Panc1 (cell line): ENCODE measurements around the gene GLRA3. TPM values are rescaled to one million over a fixed set of nuclear protein-coding genes. Genes with fewer than 3 reads are reported as not detected.

ENCODE experiments used
- ATAC-seq: fragments of 200-7000 bp; cut with Tn5 transposase; 2 replicates; pipeline ENCODE4 v1.9.1; 2020; ENCODE audit warnings: mild to moderate bottlenecking, moderate library complexity
- BruUV-seq: library from RNA; stranded (reverse); fragments of 400-500 nt; replicated peaks from 2 replicates; lab custom pipeline; 2021; lab: Mats Ljungman, UMichigan
- CTCF ChIA-PET: fragments of 300-600 bp; sonication (Branson Sonifier 250); formaldehyde crosslinking; loops from one replicate; lab custom pipeline; 2022; ENCODE audit warnings: antibody characterized with exemption; lab: Charles Lee
- POLR2A ChIA-PET: fragments of 300-600 bp; sonication (Branson Sonifier 250); formaldehyde crosslinking; loops from one replicate; lab custom pipeline; 2022; ENCODE audit warnings: antibody characterized with exemption; lab: Charles Lee
- DNase-seq: peaks from one replicate; pipeline ENCODE4 v3.0.0-alpha.2; 2010; ENCODE audit warnings: low read depth, low spot score
- H3K27ac ChIP-seq: 2 replicates; pipeline ENCODE4 v1.5.1; 2011; ENCODE audit warnings: mild to moderate bottlenecking, low read length, inconsistent platforms
- H3K27me3 ChIP-seq: fragments of 200-500 bp; sonication (Bioruptor generic); 2 replicates; pipeline ENCODE4 v1.6.0; 2014; ENCODE audit warnings: low read length, inconsistent platforms; ENCODE audit not compliant: control insufficient read depth, insufficient read depth
- H3K36me3 ChIP-seq: fragments of 200-500 bp; sonication (Bioruptor generic); 2 replicates; pipeline ENCODE4 v1.5.1; 2014; ENCODE audit warnings: inconsistent platforms, mild to moderate bottlenecking, low read length, moderate library complexity; ENCODE audit not compliant: control insufficient read depth, insufficient read depth
- H3K4me1 ChIP-seq: 2 replicates; pipeline ENCODE4 v1.5.1; 2011; ENCODE audit warnings: inconsistent platforms, mild to moderate bottlenecking, low read length, moderate library complexity; ENCODE audit not compliant: control insufficient read depth, insufficient read depth
- H3K4me3 ChIP-seq, 2 experiments: 2 replicates each; pipeline ENCODE4 v1.5.1; 2011 to 2012; ENCODE audit warnings: low read depth in 2 of 2, low read length in 2 of 2, mild to moderate bottlenecking in 2 of 2, inconsistent platforms in 1 of 2, moderate library complexity in 1 of 2
- H3K9me3 ChIP-seq: fragments of 200-500 bp; sonication (Bioruptor generic); 2 replicates; pipeline ENCODE4 v1.5.1; 2014; ENCODE audit warnings: low read depth, mild to moderate bottlenecking, inconsistent platforms, low read length, moderate library complexity; ENCODE audit not compliant: control insufficient read depth, insufficient read depth
- CTCF ChIP-seq: fragments of 450-650 bp; IDR thresholded peaks from 2 replicates; pipeline ENCODE4 v1.5.1; 2017; ENCODE audit warnings: mild to moderate bottlenecking
- POLR2AphosphoS5 ChIP-seq: IDR thresholded peaks from 2 replicates; pipeline ENCODE4 v1.6.1; 2012; ENCODE audit warnings: mild to moderate bottlenecking, low read depth, low read length, moderate library complexity
- SIN3A ChIP-seq: IDR thresholded peaks from 2 replicates; pipeline ENCODE4 v1.6.1; 2012; ENCODE audit warnings: low read depth, mild to moderate bottlenecking, low read length, moderate library complexity, borderline replicate concordance; ENCODE audit not compliant: insufficient read depth
- TCF7L2 ChIP-seq: IDR thresholded peaks from 2 replicates; pipeline ENCODE4 v1.6.1; 2011; ENCODE audit warnings: mild to moderate bottlenecking, low read depth, low read length, inconsistent platforms
- in situ Hi-C: cut with HindIII; loops from 2 replicates; pipeline ENCODE4 v1.10.0; 2016; ENCODE audit warnings: low sequenced_read_pairs, low pct_unique_long_range_greater_than_20kb
- intact Hi-C: fragments of 100-400 bp; cut with micrococcal nuclease; formaldehyde crosslinking; loops from one replicate; pipeline ENCODE4 v1.10.0; 2022; ENCODE audit not compliant: unreplicated experiment
- total RNA-seq: library from RNA; stranded (reverse); gene quantifications from one replicate; pipeline ENCODE4 v1.2.1, GENCODE V29; 2021; ENCODE audit not compliant: unreplicated experiment
- TF ChIP-seq, protein P1 (sequence below), 2 experiments: IDR thresholded peaks; 2 replicates each; pipeline ENCODE4 v1.6.1; 2011 to 2012; ENCODE audit warnings: low read depth in 2 of 2, control low read depth in 1 of 2, low read length in 1 of 2, mild to moderate bottlenecking in 1 of 2, moderate library complexity in 1 of 2; ENCODE audit not compliant: insufficient read depth in 1 of 2

The GLRA3 gene
- total RNA-seq, 1 experiment from 2014 or later = not detected

DNA sequence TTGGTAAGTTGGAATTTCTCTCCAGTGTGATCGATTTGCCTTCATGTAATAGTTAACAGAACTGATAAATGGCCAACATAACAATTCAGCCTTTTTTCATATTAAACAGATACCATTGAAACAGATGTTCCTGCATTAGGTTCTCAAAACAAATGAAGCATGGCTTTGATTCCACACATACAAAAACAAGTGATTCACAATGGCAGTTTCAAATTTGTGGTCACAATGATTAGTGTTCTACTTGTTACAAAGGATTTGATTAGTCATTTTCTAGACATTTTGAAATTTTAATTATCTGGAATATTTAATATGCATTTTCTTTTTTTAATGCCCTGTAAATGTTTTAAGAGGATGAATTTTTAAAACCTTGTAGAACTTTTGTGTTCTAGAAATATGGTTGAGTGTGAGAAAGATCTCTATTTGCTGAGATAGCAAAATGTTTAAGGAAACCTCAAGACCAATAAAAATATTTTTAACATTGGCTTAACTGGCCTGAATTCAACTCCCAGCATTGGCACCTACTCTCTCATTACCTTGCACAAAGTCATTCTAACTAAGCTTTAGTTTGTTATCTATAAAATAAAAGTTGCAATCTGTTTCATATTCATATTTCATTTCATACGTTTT, 18.9 kb upstream of the GLRA3 start:
- H3K27ac ChIP-seq = no peak overlapping the region
- H3K27me3 ChIP-seq = no peaks in the 10 kb centered on the region
- intact Hi-C loops (no loop called here), in situ Hi-C loops (no loop called here)
- H3K9me3 ChIP-seq = no peaks in the 10 kb centered on the region
- DNase-seq (no peak), ATAC-seq (no peak)
- POLR2A ChIA-PET = no interaction called here
- no peak for TF ChIP-seq SIN3A
- TF ChIP-seq CTCF = no peak
- no peak for TF ChIP-seq TCF7L2
- TF ChIP-seq POLR2AphosphoS5 = no peak
- TF ChIP-seq, protein P1, sequence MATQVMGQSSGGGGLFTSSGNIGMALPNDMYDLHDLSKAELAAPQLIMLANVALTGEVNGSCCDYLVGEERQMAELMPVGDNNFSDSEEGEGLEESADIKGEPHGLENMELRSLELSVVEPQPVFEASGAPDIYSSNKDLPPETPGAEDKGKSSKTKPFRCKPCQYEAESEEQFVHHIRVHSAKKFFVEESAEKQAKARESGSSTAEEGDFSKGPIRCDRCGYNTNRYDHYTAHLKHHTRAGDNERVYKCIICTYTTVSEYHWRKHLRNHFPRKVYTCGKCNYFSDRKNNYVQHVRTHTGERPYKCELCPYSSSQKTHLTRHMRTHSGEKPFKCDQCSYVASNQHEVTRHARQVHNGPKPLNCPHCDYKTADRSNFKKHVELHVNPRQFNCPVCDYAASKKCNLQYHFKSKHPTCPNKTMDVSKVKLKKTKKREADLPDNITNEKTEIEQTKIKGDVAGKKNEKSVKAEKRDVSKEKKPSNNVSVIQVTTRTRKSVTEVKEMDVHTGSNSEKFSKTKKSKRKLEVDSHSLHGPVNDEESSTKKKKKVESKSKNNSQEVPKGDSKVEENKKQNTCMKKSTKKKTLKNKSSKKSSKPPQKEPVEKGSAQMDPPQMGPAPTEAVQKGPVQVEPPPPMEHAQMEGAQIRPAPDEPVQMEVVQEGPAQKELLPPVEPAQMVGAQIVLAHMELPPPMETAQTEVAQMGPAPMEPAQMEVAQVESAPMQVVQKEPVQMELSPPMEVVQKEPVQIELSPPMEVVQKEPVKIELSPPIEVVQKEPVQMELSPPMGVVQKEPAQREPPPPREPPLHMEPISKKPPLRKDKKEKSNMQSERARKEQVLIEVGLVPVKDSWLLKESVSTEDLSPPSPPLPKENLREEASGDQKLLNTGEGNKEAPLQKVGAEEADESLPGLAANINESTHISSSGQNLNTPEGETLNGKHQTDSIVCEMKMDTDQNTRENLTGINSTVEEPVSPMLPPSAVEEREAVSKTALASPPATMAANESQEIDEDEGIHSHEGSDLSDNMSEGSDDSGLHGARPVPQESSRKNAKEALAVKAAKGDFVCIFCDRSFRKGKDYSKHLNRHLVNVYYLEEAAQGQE (IDR thresholded peaks at IDR 0.05; ENCODE audit: insufficient read depth in 1 of 2, low read depth in 2 of 2, low read length in 1 of 2) = no peak
- H3K4me3 ChIP-seq = no peak overlapping the region
- H3K4me1 ChIP-seq = no peaks in the 10 kb centered on the region
- CTCF ChIA-PET = no interaction called here
- BruUV-seq = no TSS peak
- H3K36me3 ChIP-seq = no peaks in the 10 kb centered on the region

DNA sequence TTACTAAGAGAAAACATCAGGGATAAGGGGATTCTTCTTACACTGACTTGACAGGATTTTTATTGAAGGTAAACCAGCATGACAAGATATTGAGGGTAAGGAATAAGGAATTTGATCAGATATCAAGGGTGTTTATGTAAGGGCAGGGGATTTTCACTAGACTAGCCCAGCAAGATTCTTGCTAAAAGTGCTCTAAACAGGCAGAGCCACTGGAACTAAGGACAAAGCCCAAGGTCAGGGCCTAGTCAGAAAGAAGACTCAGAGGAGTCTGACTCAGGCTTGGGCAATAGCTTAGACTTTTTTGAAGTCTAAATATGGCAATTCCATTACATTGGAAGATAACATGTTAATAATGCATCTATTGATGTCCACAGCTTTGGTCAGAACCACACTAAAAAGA, 6.5 kb upstream of the GLRA3 start:
- TF ChIP-seq POLR2AphosphoS5 (no peak), CTCF (no peak), SIN3A (no peak)
- no peak for DNase-seq
- no peaks in the 10 kb centered on the region for H3K9me3 ChIP-seq
- no peak overlapping the region for H3K4me3 ChIP-seq
- ChIA-PET CTCF (no interaction called here), POLR2A (no interaction called here)
- H3K4me1 ChIP-seq = no peaks in the 10 kb centered on the region
- BruUV-seq = no TSS peak
- no peaks in the 10 kb centered on the region for H3K36me3 ChIP-seq
- H3K27ac ChIP-seq = no peak overlapping the region
- in situ Hi-C loops (no loop called here), intact Hi-C loops (no loop called here)
- H3K27me3 ChIP-seq = no peaks in the 10 kb centered on the region
- ATAC-seq = no peak
